A549 (cell line): Measurements from ENCODE around the gene KLHDC7B. TPM values are rescaled to one million over a fixed set of nuclear protein-coding genes. Genes with fewer than 3 reads are reported as not detected.

ENCODE experiments used
- ATAC-seq, 2 experiments: fragments of 200-7000 bp in 1 of 2; fragments of >200 bp in 1 of 2; cut with Nextera tagmentation in 1 of 2; cut with Tn5 transposase in 1 of 2; 3 replicates each; pipeline versions ENCODE4 v1.8.0 to v1.9.1; 2018 to 2020; ENCODE audit warnings: mild to moderate bottlenecking in 1 of 2, moderate library complexity in 1 of 2
- CTCF ChIA-PET: fragments of 300-600 bp; sonication (Branson Sonifier 250); formaldehyde crosslinking; extraction: SDS; loops from one replicate; lab custom pipeline; 2021; ENCODE audit warnings: antibody characterized with exemption, inconsistent platforms; lab: Yijun Ruan, JAX
- POLR2A ChIA-PET: fragments of 350-600 bp; formaldehyde crosslinking; extraction: SDS; loops from one replicate; lab custom pipeline; 2021; ENCODE audit warnings: antibody characterized with exemption, inconsistent platforms; lab: Yijun Ruan, JAX
- DNase-seq, 2 experiments: peaks; one replicate each; pipeline versions ENCODE4 v3.0.0 to v3.0.0-alpha.2; 2011 to 2016; ENCODE audit warnings: low read depth in 1 of 2, low spot score in 1 of 2
- FAIRE-seq: peaks from 2 replicates; lab custom pipeline; 2011; peaks lifted over from hg19 to GRCh38; lab: Jason Lieb, UNC
- H3K27ac ChIP-seq, 2 experiments: fragments of >200 bp; sonication (Bioruptor Twin); formaldehyde crosslinking; 3 replicates each; pipeline ENCODE4 v1.5.1; 2016 to 2017
- H3K4me1 ChIP-seq: fragments of >200 bp; sonication (Bioruptor Twin); formaldehyde crosslinking; 3 replicates; pipeline ENCODE4 v1.6.1; 2016
- H3K4me2 ChIP-seq: fragments of >200 bp; sonication (Bioruptor Twin); formaldehyde crosslinking; 3 replicates; pipeline ENCODE4 v1.6.1; 2016
- H3K4me3 ChIP-seq: fragments of >200 bp; sonication (Bioruptor Twin); formaldehyde crosslinking; 3 replicates; pipeline ENCODE4 v1.5.1; 2016
- H3K9me3 ChIP-seq: fragments of >200 bp; sonication (Bioruptor Twin); formaldehyde crosslinking; 3 replicates; pipeline ENCODE4 v1.6.1; 2016
- CBX2 ChIP-seq: fragments of 200-600 bp; sonication (generic); IDR thresholded peaks from 2 replicates; pipeline ENCODE4 v1.6.1; 2016; ENCODE audit warnings: low read depth, mild to moderate bottlenecking, borderline replicate concordance
- CBX8 ChIP-seq: fragments of 200-600 bp; sonication (generic); IDR thresholded peaks from 2 replicates; pipeline ENCODE4 v1.6.1; 2016
- EHF ChIP-seq: fragments of 250-450 bp; sonication (Bioruptor Pico); IDR thresholded peaks from 2 replicates; pipeline ENCODE4 v1.5.0; 2020; ENCODE audit warnings: mild to moderate bottlenecking
- EHMT2 ChIP-seq: fragments of 200-600 bp; sonication (generic); IDR thresholded peaks from 2 replicates; pipeline ENCODE4 v1.6.1; 2016; ENCODE audit warnings: antibody characterized with exemption, low read depth, mild to moderate bottlenecking, moderate library complexity
- EP300 ChIP-seq, 2 experiments: fragments of >200 bp; sonication (Bioruptor Twin); formaldehyde crosslinking; IDR thresholded peaks; 2 replicates in 1 of 2; 3 replicates in 1 of 2; pipeline ENCODE4 v1.6.1; 2016 to 2017
- FOSB ChIP-seq: fragments of 250-450 bp; sonication (Bioruptor Pico); IDR thresholded peaks from 2 replicates; pipeline ENCODE4 v1.5.0; 2020; ENCODE audit warnings: mild to moderate bottlenecking, moderate library complexity
- FOSL2 ChIP-seq, 2 experiments: fragments of 450-650 bp in 1 of 2; fragments of >200 bp in 1 of 2; sonication (Bioruptor Twin) in 1 of 2; formaldehyde crosslinking; IDR thresholded peaks; 2 replicates each; pipeline versions ENCODE4 v1.5.0 to v1.6.1; 2016 to 2020; ENCODE audit warnings: mild to moderate bottlenecking in 1 of 2, moderate library complexity in 1 of 2
- FOXS1 ChIP-seq: fragments of 250-450 bp; sonication (Bioruptor Pico); IDR thresholded peaks from 2 replicates; pipeline ENCODE4 v1.5.0; 2020; ENCODE audit warnings: mild to moderate bottlenecking, moderate library complexity
- HDAC2 ChIP-seq: fragments of 200-600 bp; sonication (generic); IDR thresholded peaks from 2 replicates; pipeline ENCODE4 v1.6.1; 2016
- HEYL ChIP-seq: fragments of 250-450 bp; sonication (Bioruptor Pico); IDR thresholded peaks from 2 replicates; pipeline ENCODE4 v1.8.0; 2021; ENCODE audit warnings: mild to moderate bottlenecking, moderate library complexity
- HOXA7 ChIP-seq: fragments of 250-450 bp; sonication (Bioruptor Pico); IDR thresholded peaks from 2 replicates; pipeline ENCODE4 v1.5.0; 2020; ENCODE audit warnings: mild to moderate bottlenecking, moderate library complexity
- HOXB5 ChIP-seq: fragments of 250-450 bp; sonication (Bioruptor Pico); IDR thresholded peaks from 2 replicates; pipeline ENCODE4 v1.5.0; 2020; ENCODE audit warnings: mild to moderate bottlenecking, moderate library complexity
- JUNB ChIP-seq: fragments of >200 bp; sonication (Bioruptor Twin); formaldehyde crosslinking; IDR thresholded peaks from 2 replicates; pipeline ENCODE4 v1.6.1; 2016
- KDM5A ChIP-seq: fragments of 200-600 bp; sonication (generic); IDR thresholded peaks from 2 replicates; pipeline ENCODE4 v1.6.1; 2016; ENCODE audit warnings: antibody characterized with exemption, mild to moderate bottlenecking
- MAFK ChIP-seq: fragments of 450-650 bp; IDR thresholded peaks from 2 replicates; pipeline ENCODE4 v1.6.1; 2014; ENCODE audit not compliant: partially characterized antibody
- MAZ ChIP-seq: fragments of 150-350 bp; IDR thresholded peaks from 2 replicates; pipeline ENCODE4 v1.6.1; 2014; ENCODE audit warnings: antibody characterized with exemption, low read depth, low read length, borderline replicate concordance
- NPAS2 ChIP-seq: fragments of 250-450 bp; sonication (Bioruptor Pico); IDR thresholded peaks from 2 replicates; pipeline ENCODE4 v1.8.0; 2022; ENCODE audit warnings: mild to moderate bottlenecking, moderate library complexity, borderline replicate concordance
- NR3C1 ChIP-seq: fragments of >200 bp; sonication (Bioruptor Twin); formaldehyde crosslinking; IDR thresholded peaks from 3 replicates; pipeline ENCODE4 v1.6.1; 2017
- PHF8 ChIP-seq: fragments of 200-600 bp; sonication (generic); IDR thresholded peaks from 2 replicates; pipeline ENCODE4 v1.6.1; 2016; ENCODE audit warnings: low read depth, mild to moderate bottlenecking, antibody characterized with exemption, moderate library complexity, borderline replicate concordance
- POLR2A ChIP-seq: IDR thresholded peaks from 2 replicates; pipeline ENCODE4 v1.6.1; 2012; ENCODE audit warnings: mild to moderate bottlenecking, low read length
- POLR2AphosphoS2 ChIP-seq: conservative IDR thresholded peaks from 2 replicates; pipeline ENCODE4 v1.6.1; 2012; ENCODE audit warnings: low read length, improper control_type of control experiment, inconsistent platforms
- RARB ChIP-seq: fragments of 250-450 bp; sonication (Bioruptor Pico); IDR thresholded peaks from 2 replicates; pipeline ENCODE4 v1.8.0; 2021; ENCODE audit warnings: mild to moderate bottlenecking, moderate library complexity
- RFX5 ChIP-seq: fragments of 450-650 bp; IDR thresholded peaks from 2 replicates; pipeline ENCODE4 v1.7.1; 2014; ENCODE audit warnings: antibody characterized with exemption, mild to moderate bottlenecking, moderate library complexity
- TFCP2L1 ChIP-seq: fragments of 250-450 bp; sonication (Bioruptor Pico); IDR thresholded peaks from 2 replicates; pipeline ENCODE4 v1.5.0; 2021; ENCODE audit warnings: mild to moderate bottlenecking
- ZFP36 ChIP-seq: fragments of 450-650 bp; IDR thresholded peaks from 2 replicates; pipeline ENCODE4 v1.6.1; 2014; ENCODE audit warnings: borderline replicate concordance; ENCODE audit not compliant: partially characterized antibody
- ZSCAN20 ChIP-seq: fragments of 250-450 bp; sonication (Bioruptor Pico); IDR thresholded peaks from 2 replicates; pipeline ENCODE4 v1.8.0; 2022; ENCODE audit warnings: mild to moderate bottlenecking, moderate library complexity
- WGBS: methylation state at CpG from one replicate; pipeline ENCODE4 v1.1.6; 2017; ENCODE audit errors: missing lambda C conversion rate; 5-methylcytosine and 5-hydroxymethylcytosine counted together
- polyA plus RNA-seq, 4 experiments: library from polyadenylated mRNA; depleted of rRNA in 3 of 4; stranded (reverse); fragments of >200 nt; fragmentation: RNase III in 1 of 4; extraction: RNeasy Plus Mini Kit Qiagen cat#74134 plus additional on column Dnase treatment in 1 of 4; gene quantifications; 2 replicates in 3 of 4; 3 replicates in 1 of 4; pipeline ENCODE4 v1.2.3, GENCODE V29; 2011 to 2017
- TF ChIP-seq, protein P1 (sequence below): fragments of 450-650 bp; IDR thresholded peaks from 2 replicates; pipeline ENCODE4 v1.6.1; 2014; ENCODE audit warnings: antibody characterized with exemption
- TF ChIP-seq, protein P2 (sequence below): IDR thresholded peaks from 2 replicates; pipeline ENCODE4 v1.6.1; 2012
- TF ChIP-seq, protein P3 (sequence below): fragments of 250-450 bp; sonication (Bioruptor Pico); IDR thresholded peaks from 2 replicates; pipeline ENCODE4 v1.5.0; 2021; ENCODE audit warnings: mild to moderate bottlenecking, moderate library complexity, borderline replicate concordance
- TF ChIP-seq, protein P4 (sequence below): IDR thresholded peaks from 2 replicates; pipeline ENCODE4 v1.6.1; 2012
- TF ChIP-seq, protein P5 (sequence below): fragments of >200 bp; sonication (Bioruptor Twin); formaldehyde crosslinking; IDR thresholded peaks from 2 replicates; pipeline ENCODE4 v1.6.1; 2016
- TF ChIP-seq, protein P6 (sequence below): fragments of >200 bp; sonication (Bioruptor Twin); formaldehyde crosslinking; IDR thresholded peaks from 3 replicates; pipeline ENCODE4 v1.6.1; 2016

KLHDC7B gene
- polyA plus RNA-seq, 2 of the 4 experiments (the other 2 are of a cell fraction) = 0.09 TPM; not detected in 1

DNA sequence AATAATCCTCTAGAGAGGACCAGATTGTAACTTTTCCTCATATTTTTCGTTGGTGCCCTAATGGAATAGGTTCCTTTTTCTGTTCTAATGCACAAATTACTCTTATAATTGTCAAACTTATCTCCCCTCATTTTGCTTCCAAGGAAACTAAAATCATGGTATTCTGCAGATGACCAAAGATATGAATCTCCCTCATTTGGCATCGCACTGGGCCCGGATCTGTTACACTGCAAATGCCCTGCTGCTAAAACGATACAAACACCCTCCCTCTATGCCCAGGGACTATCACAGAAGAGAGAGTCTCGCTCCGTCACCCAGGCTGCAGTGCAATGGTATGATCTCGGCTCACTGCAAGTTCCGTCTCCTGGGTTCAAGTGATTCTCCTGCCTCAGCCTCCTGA, 7.6 kb downstream of the KLHDC7B start (continued):
- TF ChIP-seq EP300 (IDR thresholded peaks at IDR 0.05) = no peak
- TF ChIP-seq FOXS1 (CRISPR knock-in tag) = no peak
- TF ChIP-seq FOSL2 (IDR thresholded peaks at IDR 0.05) = no peak
- no peak for TF ChIP-seq FOSL2 (CRISPR knock-in tag; IDR thresholded peaks at IDR 0.05)
- no peak for TF ChIP-seq RFX5

DNA sequence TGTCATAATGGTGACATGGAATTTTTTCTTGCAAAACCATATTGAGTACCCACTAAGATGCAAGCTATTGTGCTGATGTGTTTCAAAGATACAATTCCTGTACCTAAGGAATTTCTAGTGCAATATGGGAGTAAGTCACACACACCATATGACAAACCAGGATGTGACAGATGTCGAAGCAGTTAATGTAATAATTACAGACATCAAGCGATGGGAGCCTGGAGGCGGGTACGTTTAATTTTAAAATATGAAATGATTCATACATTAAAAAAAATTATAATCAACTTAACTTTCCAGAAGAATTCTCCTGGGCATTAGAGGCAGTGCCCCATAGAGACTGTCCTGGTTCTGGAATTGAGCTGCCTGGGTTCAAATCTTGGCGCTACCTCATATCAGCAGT, 11.0 kb downstream of the KLHDC7B start:
- TF ChIP-seq NR3C1 (no peak), TFCP2L1 (CRISPR knock-in tag) (no peak), EHF (no peak), JUNB (no peak), ZSCAN20 (CRISPR knock-in tag) (no peak), FOSB (CRISPR knock-in tag) (no peak), CBX8 (no peak), ZFP36 (no peak), KDM5A (no peak), HOXA7 (no peak), CBX2 (no peak), PHF8 (no peak), POLR2A (no peak), MAZ (no peak), HEYL (CRISPR knock-in tag) (no peak)
- TF ChIP-seq, protein P1, sequence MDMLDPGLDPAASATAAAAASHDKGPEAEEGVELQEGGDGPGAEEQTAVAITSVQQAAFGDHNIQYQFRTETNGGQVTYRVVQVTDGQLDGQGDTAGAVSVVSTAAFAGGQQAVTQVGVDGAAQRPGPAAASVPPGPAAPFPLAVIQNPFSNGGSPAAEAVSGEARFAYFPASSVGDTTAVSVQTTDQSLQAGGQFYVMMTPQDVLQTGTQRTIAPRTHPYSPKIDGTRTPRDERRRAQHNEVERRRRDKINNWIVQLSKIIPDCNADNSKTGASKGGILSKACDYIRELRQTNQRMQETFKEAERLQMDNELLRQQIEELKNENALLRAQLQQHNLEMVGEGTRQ = no peak
- TF ChIP-seq, protein P2, sequence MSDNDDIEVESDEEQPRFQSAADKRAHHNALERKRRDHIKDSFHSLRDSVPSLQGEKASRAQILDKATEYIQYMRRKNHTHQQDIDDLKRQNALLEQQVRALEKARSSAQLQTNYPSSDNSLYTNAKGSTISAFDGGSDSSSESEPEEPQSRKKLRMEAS = no peak
- TF ChIP-seq, protein P3, sequence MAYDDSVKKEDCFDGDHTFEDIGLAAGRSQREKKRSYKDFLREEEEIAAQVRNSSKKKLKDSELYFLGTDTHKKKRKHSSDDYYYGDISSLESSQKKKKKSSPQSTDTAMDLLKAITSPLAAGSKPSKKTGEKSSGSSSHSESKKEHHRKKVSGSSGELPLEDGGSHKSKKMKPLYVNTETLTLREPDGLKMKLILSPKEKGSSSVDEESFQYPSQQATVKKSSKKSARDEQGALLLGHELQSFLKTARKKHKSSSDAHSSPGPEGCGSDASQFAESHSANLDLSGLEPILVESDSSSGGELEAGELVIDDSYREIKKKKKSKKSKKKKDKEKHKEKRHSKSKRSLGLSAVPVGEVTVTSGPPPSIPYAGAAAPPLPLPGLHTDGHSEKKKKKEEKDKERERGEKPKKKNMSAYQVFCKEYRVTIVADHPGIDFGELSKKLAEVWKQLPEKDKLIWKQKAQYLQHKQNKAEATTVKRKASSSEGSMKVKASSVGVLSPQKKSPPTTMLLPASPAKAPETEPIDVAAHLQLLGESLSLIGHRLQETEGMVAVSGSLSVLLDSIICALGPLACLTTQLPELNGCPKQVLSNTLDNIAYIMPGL (CRISPR knock-in tag) = no peak
- Histone ChIP-seq H3K9me3 (no peaks in the 10 kb centered on the region), H3K4me2 (no peak overlapping the region), H3K27ac (no peak overlapping the region), H3K4me3 (no peak overlapping the region), H3K4me1 (no peaks in the 10 kb centered on the region)
- no peak for FAIRE-seq
- ATAC-seq = no peak
- WGBS = 86% methylated on average over 5 of the region's 5 CpGs
- ChIA-PET CTCF (interaction anchor here (0.7 to 2.0 kb wide), 6 partner anchors 11 to 37 kb away, joined by 3 to 5 read pairs (median 4); partner anchors contain the start of genes KLHDC7B and SCO2), POLR2A (no interaction called here)
- no peak for DNase-seq

DNA sequence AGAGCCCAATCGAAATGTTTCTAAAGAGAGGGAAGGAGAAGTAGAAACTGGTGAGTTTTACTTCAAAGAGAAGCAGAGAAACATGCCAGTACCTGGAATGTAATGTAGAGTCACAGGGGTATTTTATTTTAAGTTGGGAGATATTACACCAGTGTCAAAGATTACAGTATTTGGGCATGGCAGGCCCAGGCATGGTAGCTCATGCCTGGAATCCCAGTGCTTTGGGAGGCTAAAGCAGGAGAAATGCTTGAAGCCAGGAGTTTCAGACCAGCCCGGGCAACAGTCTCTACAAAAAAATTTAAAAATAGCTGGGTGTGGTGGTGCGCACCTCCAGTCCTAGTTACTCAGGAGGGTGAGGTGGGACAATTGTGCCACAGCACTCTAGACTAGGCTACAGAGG, 14.3 kb downstream of the KLHDC7B start:
- POLR2A ChIA-PET = no interaction called here
- CTCF ChIA-PET = interaction anchor here (1.0 to 1.7 kb wide), 4 partner anchors 10 to 32 kb away, joined by 3 to 6 read pairs (median 4); partner anchors contain the start of gene KLHDC7B
- WGBS = 59% methylated on average over 3 of the region's 3 CpGs
- Histone ChIP-seq H3K4me2 (no peak overlapping the region), H3K4me3 (no peak overlapping the region), H3K9me3 (no peaks in the 10 kb centered on the region), H3K27ac (no peak overlapping the region), H3K4me1 (no peaks in the 10 kb centered on the region)
- no peak for DNase-seq
- no peak for ATAC-seq
- no peak for FAIRE-seq
- TF ChIP-seq CBX8 = no peak
- TF ChIP-seq, protein P4, sequence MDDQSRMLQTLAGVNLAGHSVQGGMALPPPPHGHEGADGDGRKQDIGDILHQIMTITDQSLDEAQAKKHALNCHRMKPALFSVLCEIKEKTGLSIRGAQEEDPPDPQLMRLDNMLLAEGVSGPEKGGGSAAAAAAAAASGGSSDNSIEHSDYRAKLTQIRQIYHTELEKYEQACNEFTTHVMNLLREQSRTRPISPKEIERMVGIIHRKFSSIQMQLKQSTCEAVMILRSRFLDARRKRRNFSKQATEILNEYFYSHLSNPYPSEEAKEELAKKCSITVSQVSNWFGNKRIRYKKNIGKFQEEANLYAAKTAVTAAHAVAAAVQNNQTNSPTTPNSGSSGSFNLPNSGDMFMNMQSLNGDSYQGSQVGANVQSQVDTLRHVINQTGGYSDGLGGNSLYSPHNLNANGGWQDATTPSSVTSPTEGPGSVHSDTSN = no peak
- no peak for TF ChIP-seq JUNB
- TF ChIP-seq, protein P1 = no peak
- TF ChIP-seq NPAS2 (CRISPR knock-in tag) = no peak
- TF ChIP-seq POLR2AphosphoS2 = no peak
- TF ChIP-seq FOSB (CRISPR knock-in tag) = no peak
- TF ChIP-seq TFCP2L1 (CRISPR knock-in tag) = no peak
- TF ChIP-seq MAFK = no peak
- no peak for TF ChIP-seq EHMT2
- TF ChIP-seq KDM5A = no peak
- TF ChIP-seq, protein P5, sequence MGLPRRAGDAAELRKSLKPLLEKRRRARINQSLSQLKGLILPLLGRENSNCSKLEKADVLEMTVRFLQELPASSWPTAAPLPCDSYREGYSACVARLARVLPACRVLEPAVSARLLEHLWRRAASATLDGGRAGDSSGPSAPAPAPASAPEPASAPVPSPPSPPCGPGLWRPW = no peak
- TF ChIP-seq RARB (CRISPR knock-in tag) = no peak
- TF ChIP-seq, protein P6, sequence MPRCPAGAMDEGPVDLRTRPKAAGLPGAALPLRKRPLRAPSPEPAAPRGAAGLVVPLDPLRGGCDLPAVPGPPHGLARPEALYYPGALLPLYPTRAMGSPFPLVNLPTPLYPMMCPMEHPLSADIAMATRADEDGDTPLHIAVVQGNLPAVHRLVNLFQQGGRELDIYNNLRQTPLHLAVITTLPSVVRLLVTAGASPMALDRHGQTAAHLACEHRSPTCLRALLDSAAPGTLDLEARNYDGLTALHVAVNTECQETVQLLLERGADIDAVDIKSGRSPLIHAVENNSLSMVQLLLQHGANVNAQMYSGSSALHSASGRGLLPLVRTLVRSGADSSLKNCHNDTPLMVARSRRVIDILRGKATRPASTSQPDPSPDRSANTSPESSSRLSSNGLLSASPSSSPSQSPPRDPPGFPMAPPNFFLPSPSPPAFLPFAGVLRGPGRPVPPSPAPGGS = no peak
- TF ChIP-seq, protein P2 = no peak
- TF ChIP-seq HDAC2 = no peak
- TF ChIP-seq HOXB5 (CRISPR knock-in tag) = no peak
